Mammary epithelial cell (primary cell): Measurements from ENCODE around the gene LIPM.

ENCODE experiments used
- EZH2 ChIP-seq: IDR thresholded peaks from 2 replicates; pipeline ENCODE4 v1.6.1; 2012; ENCODE audit warnings: low read length, inconsistent platforms, borderline replicate concordance
- TF ChIP-seq, protein P1 (sequence below), 2 donors: IDR thresholded peaks in 1 of 2; conservative IDR thresholded peaks in 1 of 2; 2 replicates each; pipeline ENCODE4 v1.5.1; 2011 to 2012; ENCODE audit warnings: inconsistent platforms in 2 of 2, low read length in 2 of 2, mild to moderate bottlenecking in 2 of 2, control low read depth in 1 of 2, low read depth in 1 of 2; ENCODE audit not compliant: insufficient read depth in 1 of 2; ENCODE audit errors: extremely low read depth in 1 of 2

DNA sequence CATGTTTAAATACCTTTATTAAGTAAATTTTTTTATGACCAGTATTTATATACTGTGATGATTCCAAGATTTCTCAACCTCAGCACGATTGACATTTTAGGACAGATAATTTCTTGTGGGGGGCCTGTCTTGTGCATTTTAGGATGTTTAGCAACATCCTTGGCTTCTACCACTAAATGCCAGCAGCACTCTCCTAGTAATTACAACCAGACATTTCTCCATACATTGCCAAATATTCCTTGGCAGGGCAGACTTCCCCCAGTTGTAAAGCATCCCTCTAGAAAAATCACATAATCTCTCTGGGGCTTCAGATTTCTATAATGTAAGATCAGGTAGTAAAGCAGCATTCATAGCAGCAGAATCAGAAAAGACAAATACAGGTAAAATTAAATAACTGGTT is 7.8 kb upstream of the LIPM start:
- TF ChIP-seq, protein P1, sequence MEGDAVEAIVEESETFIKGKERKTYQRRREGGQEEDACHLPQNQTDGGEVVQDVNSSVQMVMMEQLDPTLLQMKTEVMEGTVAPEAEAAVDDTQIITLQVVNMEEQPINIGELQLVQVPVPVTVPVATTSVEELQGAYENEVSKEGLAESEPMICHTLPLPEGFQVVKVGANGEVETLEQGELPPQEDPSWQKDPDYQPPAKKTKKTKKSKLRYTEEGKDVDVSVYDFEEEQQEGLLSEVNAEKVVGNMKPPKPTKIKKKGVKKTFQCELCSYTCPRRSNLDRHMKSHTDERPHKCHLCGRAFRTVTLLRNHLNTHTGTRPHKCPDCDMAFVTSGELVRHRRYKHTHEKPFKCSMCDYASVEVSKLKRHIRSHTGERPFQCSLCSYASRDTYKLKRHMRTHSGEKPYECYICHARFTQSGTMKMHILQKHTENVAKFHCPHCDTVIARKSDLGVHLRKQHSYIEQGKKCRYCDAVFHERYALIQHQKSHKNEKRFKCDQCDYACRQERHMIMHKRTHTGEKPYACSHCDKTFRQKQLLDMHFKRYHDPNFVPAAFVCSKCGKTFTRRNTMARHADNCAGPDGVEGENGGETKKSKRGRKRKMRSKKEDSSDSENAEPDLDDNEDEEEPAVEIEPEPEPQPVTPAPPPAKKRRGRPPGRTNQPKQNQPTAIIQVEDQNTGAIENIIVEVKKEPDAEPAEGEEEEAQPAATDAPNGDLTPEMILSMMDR (conservative IDR thresholded peaks at IDR 0.05 in 1 of 2, IDR thresholded peaks at IDR 0.05 in 1 of 2; ENCODE audit: extremely low read depth in 1 of 2, insufficient read depth in 1 of 2, low read depth in 1 of 2, low read length in 2 of 2) = no peak
- TF ChIP-seq EZH2 = no peak
